Hematopoietic multipotent progenitor cell (in vitro differentiated cells): Measurements from ENCODE around the gene SNX17. TPM values are rescaled to one million over a fixed set of nuclear protein-coding genes. Genes with fewer than 3 reads are reported as not detected.
"Not testable (repeated sequence)": the region's sequence is repeated elsewhere in the genome, so short reads cannot be mapped to it uniquely, and the experiment has no call there.

Experiments used
- DNase-seq, 3 donors: peaks; one replicate each; pipeline ENCODE4 v3.0.0-alpha.2; 2011 to 2015; ENCODE audit warnings: low read depth in 2 of 3, low spot score in 2 of 3
- total RNA-seq: library from RNA; depleted of rRNA; stranded (reverse); fragments of >200 nt; gene quantifications from one replicate; pipeline ENCODE4 v1.2.3, GENCODE V29; 2012

The SNX17 gene
- total RNA-seq, 1 donor: 130 TPM

DNA sequence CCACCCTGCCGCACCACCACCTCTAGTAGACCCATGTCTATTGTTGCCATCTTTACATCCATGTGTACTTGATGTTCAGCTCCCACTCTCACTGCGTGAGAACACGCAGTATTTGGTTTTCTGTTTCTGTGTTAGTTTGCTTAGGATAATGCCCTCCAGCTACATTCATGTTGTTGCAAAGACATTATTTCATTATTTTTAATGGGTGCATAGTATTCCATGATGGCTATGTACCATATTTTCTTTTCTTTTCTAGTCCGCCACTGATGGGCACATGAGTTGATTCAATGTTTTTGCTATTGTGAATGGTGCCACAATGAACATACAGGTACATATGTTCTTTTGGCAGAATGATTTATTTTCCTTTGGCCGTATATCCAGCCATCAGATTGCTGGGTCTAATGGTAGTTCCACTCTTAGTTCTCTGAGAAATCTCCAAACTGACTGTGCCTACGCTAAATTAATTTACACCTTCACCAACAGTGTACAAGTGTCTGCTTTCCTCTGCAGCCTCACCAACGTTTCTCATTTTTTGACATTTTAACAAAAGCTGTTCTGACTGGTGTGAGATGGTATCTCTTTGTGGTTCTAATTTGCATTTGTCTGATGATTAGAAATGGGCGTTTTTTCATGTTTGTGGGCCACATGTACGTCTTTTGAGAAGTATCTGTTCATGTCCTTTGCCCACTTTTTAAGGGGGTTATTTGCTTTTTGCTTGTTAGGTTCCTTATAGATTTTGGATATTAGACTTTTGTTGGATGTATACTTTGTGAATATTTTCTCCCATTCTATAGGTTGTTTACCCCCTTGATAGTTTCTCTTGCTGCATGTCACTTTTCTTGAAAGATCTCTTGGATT is 20.6 kb downstream of the SNX17 start:
- no peak for DNase-seq

DNA sequence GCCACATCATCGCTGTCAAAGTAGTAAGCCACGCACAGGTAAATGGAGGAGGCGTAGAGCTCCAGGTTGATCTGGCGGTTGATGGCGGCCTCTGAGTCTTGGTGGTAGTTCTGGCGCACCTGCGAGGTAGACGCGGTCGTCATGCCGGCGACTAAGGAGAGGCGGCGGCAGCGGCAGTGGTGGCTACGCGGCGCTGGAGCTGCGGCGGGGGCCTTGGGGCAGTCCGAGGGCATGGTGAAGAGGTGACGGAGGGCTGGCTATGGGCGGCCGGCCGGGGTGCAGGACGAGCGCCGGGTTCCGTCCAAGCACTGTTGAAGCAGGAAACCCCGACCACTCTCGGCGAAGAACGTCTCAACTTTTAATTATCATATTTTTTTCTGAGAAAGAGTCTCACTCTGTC is 22.8 kb downstream of the SNX17 start:
- no peak for DNase-seq

DNA sequence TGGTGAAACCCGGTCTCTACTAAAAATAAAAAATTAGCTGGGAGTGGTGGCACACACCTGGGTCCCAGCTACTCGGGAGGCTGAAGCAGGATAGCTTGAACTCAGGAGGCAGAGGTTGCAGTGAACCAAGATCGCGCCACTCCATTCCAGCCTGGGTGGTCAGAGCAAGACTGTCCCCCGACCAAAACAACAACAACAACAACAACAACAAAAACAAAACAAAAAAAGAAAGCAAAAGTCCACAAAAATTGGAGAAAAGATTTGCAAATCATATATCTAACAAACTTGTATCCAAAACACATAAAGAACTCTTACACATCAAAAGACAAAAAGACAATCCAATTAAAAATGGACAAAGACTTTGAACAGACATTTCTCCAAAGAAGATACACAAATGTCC is 28.5 kb downstream of the SNX17 start:
- no peak for DNase-seq

DNA sequence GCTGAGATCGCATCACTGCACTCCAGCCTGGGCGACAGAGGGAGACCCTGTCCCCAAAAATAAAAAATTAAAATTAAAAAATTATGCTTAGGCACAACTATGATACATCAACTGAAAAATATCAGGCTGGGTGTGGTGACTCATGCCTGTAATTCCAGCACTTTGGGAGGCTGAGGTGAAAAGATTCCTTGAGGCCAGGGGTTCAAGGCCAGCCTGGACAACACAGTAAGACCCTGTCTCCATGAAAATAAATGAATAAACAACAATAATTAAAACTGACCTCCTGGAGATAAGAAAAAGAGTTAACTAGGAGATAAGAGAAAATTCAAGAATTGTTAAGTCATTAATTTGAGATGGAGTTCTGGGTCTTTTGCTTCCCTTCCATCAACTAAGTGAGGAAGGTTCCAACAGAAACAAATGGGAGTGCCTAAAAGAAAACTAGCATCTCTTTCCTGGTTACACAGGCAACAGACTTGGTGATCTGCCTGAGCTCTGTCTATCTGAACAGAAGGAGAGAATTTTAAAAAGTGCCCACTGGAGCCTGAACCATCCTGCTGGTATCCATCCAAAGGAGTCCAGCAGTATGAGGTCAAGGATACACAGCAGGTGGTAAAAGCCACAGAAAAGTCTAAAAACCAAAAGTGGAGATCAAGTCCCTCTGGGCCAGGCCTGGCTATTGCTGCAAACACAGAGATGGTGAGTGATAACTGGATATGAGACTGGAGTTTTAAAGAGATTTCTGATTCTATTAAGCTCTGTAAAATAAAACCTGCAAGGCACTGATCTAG is 30.1 kb downstream of the SNX17 start:
- DNase-seq: no peak

DNA sequence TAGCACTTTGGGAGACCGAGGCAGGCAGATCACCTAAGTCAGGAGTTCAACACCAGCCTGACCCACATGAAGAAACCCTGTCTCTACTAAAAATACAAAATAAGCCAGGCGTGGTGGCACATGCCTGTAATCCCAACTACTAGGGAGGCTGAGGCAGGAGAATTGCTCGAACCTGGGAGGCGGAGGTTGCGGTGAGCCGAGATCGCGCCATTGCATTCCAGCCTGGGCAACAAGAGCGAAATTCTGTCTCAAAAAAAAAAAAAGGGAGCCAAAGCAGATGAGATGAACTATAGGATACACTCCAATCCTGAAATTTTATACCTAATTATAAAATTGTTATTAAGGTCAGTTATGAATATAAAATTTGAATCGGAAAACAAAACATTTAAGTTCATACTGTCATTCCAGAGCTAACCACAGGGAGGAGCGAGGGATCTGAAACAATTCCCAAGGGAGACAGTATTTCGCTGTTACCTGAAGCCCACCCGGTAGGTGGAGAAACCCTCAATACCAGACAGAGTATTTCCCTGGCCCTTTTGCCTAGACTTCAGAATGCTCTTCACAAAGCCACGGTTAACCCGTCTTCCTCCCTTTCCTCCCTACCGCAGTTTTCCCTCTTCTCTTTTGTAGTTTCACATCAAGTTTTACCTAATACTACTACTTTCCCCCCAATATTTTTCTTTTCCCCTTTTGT is 37.5 kb downstream of the SNX17 start:
- peak in 2 of 3 donors; percentile 12 to 36 for DNase-seq

DNA sequence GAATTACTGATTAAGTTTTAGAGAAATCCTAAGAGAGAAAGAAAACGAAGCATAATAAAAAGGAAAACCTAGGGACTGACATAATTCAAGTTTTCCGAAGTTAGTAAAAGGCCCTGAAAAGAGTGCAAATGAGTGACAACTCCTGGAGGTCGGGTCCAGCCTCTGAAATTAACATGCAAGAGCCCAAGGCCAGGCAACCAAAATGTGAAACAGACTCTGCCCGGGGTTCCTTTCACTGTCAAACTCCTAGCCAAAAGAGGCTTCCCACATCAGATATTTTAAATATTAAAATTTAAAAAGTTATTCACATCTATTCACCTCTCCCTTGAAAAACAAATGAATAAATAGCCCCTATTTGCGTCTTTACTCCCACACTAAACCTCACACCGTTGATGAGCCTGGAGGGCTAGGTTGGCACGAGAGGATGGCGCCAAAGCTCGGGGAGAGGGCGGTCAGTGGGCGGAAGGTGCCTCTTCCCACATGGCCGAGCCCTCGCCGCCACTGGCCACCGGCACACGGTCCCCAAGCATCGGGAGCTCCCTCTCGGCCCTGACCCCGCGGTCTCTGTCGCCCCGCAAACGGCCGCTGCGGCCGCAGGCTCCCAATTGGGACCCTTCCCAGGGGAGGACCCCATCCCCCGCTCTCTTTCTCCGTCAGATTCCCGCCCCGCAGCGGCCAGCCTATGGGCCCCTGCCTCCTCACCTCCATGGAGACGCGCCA is 38.3 kb downstream of the SNX17 start:
- no peak for DNase-seq

DNA sequence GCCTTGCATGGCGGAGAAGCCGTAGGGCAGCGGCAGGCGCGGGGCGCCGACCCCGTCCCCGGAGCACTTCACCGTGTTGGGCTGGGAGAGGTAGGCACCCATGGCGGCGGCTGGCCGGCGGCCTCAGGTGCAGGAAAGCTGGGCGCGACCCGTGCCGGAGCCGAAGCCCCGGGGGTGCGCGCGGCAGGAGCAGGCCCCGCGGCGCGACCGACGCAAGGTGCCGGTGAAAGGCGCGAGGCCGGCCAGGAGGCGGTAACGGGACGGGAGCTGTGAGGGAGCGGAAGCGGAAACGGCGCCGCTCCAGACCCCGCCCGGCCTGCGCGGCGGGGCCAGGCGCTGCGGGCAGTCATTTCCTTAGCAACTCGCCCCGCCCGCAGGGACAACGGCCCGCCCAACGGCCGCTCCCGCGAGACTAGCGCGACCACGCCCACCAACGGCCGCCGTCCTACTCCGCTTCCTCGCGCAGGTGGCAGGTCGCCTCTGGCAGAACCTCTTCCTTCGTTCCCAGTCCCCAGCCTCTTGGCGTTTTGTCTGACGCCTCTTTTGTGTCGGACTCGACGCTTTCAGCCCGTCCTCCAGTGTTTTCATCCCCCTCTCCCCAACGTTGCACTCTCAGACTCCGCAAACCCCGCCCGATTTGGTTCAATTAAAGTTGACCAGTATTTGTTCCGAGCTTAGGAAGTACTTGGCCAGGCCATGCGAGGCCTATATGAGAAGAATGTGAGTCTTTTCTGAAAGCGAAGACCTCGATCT is 39.1 kb downstream of the SNX17 start, which contains the start of gene PPM1G:
TSS of gene PPM1G (minus strand) at position 271 of the 753 bp plus-strand sequence. CDS start at position 102, 169 bp downstream.
- peak; percentile 86 to 96 (median 94) for DNase-seq

DNA sequence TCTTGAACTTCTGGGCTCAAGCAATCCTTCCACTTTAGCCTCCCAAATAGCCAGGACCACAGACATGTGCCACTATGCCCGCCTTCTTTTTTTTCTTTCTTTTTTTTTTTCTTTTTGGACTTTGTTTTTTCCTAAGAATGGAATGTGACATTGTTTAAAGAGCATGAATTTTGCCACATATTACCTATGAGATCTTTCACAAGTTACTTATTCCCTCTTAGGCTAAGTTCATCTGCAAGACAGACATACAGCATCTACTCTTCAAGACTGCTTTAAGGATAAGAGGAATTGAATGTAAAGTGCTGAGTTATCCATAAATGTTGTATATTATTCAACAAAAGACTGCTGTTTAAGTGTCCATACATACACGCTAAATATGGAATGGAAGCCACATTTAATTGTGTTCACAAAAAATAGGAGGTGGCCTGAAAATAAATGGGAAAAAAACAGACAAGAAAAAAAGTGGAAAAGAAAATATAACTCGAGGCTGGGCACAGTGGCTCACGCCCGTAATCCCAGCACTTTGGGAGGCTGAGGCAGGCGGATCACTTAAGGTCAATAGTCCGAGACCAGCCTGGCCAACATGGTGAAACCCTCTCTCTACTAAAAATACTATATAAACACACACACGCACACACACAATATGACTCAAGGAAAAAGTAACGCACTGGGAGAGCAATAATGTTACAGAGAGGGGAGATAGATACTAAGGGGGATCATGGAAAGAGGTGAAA is 42.2 kb downstream of the SNX17 start:
- no peak for DNase-seq

DNA sequence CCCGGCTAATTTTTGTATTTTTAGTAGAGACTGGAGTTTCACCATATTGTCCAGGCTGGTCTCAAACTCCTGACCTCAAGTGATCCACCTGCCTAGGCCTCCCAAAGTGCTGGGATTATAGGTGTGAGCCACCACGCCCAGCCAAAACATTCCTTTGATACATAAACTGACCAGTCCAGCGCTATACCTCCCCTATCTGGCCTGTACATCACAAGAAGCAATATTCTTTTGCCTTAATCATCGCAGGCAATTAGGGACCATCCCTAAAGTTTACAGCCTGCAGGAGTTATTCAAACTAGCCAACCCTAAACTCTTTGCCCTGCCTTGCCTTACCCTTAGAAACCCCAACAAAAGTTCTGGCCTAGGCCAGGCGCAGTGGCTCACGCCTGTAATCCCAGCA is 45.7 kb downstream of the SNX17 start:
- no peak for DNase-seq

DNA sequence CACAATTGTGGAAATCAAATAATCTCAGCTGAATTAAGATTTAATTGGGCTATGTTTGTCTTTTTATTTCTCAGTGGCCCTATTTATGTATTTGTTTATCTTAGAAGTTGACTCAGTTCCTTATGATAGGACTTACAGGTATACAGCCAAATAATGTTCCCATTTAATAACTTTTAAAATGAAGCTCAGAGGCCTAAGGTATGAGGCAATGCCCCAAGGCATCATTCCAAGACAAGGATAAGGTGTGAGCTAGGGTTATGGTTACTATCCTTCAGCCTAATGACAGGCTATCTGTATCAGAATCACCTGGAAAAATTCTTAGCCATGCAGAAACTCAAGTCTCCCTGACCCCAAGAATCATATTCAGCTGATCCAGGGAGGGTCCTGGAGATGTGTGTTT is 50.6 kb downstream of the SNX17 start:
- no peak for DNase-seq

DNA sequence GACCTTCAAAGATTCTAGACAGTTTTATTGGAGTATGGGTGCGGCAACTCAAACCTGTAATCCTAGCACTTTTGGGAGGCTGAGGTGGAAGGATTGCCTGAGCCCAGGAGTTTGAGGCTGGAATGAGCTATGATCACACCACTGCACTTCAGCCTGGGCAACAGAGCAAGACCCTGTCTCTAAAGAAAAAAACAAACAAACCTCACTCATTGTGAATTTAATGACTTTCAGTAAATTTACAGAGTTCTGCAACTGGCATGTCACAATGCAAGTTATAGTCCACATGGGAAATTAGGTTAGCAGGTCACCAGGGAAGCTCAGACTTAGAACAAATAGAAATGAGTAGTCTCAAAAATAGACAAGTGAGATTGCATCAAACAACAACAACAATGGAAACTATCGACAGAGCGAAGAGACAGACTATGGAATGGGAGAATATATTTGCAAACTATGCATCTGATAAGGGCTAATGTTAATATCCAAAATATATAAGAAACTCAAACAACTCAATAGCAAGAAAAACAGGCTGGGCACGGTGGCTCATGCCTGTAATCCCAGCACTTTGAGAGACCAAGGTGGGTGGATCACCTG is 51.3 kb downstream of the SNX17 start:
- DNase-seq: no peak

DNA sequence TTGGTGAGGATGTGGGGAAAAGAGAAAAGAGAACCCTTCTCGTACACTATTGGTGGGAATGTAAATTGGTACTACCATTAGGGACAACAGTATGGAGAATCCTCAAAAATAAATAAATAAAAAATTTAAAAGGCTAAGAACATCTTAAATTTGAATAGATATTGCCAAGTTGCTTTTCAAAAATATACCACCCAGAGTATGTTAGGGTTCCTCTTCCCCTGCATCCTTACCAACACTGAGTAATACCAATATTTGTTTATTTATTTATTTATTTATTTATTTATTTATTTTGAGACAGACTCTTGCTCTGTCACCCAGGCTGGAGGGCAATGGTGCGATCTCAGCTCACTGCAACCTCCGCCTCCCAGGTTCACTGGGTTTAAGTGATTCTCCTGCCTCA is 52.5 kb downstream of the SNX17 start:
- no peak for DNase-seq

DNA sequence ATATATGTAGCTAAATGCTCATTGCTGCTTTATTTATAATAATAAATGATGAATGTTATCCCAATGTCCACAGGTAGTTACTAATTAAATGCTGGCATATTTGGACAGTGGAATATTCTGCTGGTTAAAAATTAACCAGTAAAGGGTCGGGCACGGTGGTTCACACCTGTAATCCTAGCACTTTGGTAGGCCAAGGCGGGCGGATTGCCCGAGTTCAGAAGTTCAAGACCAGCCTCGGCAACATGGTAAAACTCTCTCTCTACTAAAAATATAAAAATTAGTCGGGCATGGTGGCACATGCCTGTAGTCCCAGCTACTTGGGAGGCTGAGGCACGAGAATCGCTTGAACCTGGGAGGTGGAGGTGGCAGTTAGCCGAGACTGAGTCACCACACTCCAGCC is 54.6 kb downstream of the SNX17 start:
- DNase-seq: not testable (repeated sequence)

Other genes starting within 250 kb of the SNX17 start
- gene ABHD1, start 246.8 kb upstream of the SNX17 start, total RNA-seq: 1.9 TPM
- gene PREB, start 236.0 kb upstream of the SNX17 start, total RNA-seq: 55.2 TPM
- under 0.01 TPM for gene PRR30, start 231.2 kb upstream of the SNX17 start, total RNA-seq
- gene TCF23, start 221.6 kb upstream of the SNX17 start, total RNA-seq: not detected
- gene ATRAID, start 158.6 kb upstream of the SNX17 start, total RNA-seq: 131 TPM
- 60.1 TPM for gene SLC5A6, start 158.3 kb upstream of the SNX17 start, total RNA-seq
- gene CAD, start 153.2 kb upstream of the SNX17 start, total RNA-seq: 63.0 TPM
- gene SLC30A3, start 107.6 kb upstream of the SNX17 start, total RNA-seq: under 0.01 TPM
- gene DNAJC5G, start 95.2 kb upstream of the SNX17 start, total RNA-seq: not detected
- gene TRIM54, start 88.2 kb upstream of the SNX17 start, total RNA-seq: under 0.01 TPM
- 2.2 TPM for gene UCN, start 62.2 kb upstream of the SNX17 start, total RNA-seq
- gene MPV17, start 47.5 kb upstream of the SNX17 start, total RNA-seq: 85.4 TPM
- 43.4 TPM for gene GTF3C2, start 13.9 kb upstream of the SNX17 start, total RNA-seq
- gene EIF2B4, start 278 bp upstream of the SNX17 start, total RNA-seq: 27.2 TPM
- gene ZNF513, start 10.1 kb downstream of the SNX17 start, total RNA-seq: 17.0 TPM
- gene PPM1G, start 39.0 kb downstream of the SNX17 start, total RNA-seq: 66.2 TPM
- gene NRBP1, start 58.0 kb downstream of the SNX17 start, total RNA-seq: 49.8 TPM
- 2.2 TPM for gene KRTCAP3, start 71.8 kb downstream of the SNX17 start, total RNA-seq
- 38.8 TPM for gene IFT172, start 119.1 kb downstream of the SNX17 start, total RNA-seq
- 0.27 TPM for gene FNDC4, start 124.6 kb downstream of the SNX17 start, total RNA-seq
- gene GCKR, start 126.2 kb downstream of the SNX17 start, total RNA-seq: under 0.01 TPM
- gene ZNF512, start 212.4 kb downstream of the SNX17 start, total RNA-seq: 24.2 TPM